WTC11 (cell line): ENCODE data around the gene ZSWIM4. TPM values are rescaled to one million over a fixed set of nuclear protein-coding genes. Genes with fewer than 3 reads are reported as not detected.
A peak's percentile ranks its signal among the peaks of the same experiment; 100 is the strongest.
"Not testable (repeated sequence)": the region's sequence is repeated elsewhere in the genome, so short reads cannot be mapped to it uniquely, and the experiment has no call there.

Experiments
- ATAC-seq: fragments of 200-7000 bp; cut with Tn5 transposase; 2 replicates; pipeline ENCODE4 v1.10.0; 2021; ENCODE audit warnings: mild to moderate bottlenecking, moderate library complexity
- CTCF ChIA-PET: fragments of 300-600 bp; sonication (Branson Sonifier 250); formaldehyde crosslinking; loops from one replicate; lab custom pipeline; 2021; ENCODE audit warnings: antibody characterized with exemption; lab: Charles Lee
- POLR2A ChIA-PET: fragments of 350-600 bp; sonication (Branson Sonifier 250); formaldehyde crosslinking; loops from one replicate; lab custom pipeline; 2021; ENCODE audit warnings: antibody characterized with exemption; lab: Charles Lee
- DNase-seq: peaks from one replicate; pipeline ENCODE4 v3.0.0; 2021; ENCODE audit warnings: low spot score
- H3K27ac Mint-ChIP-seq: 2 replicates; pipeline ENCODE4 v1.8.0; 2021; ENCODE audit warnings: mixed read lengths
- H3K27me3 Mint-ChIP-seq: 2 replicates; pipeline ENCODE4 v1.8.0; 2021; ENCODE audit warnings: low read depth, mild to moderate bottlenecking, moderate library complexity, mixed read lengths
- H3K36me3 Mint-ChIP-seq: 2 replicates; pipeline ENCODE4 v1.8.0; 2021; ENCODE audit warnings: mixed read lengths
- H3K4me1 Mint-ChIP-seq: 2 replicates; pipeline ENCODE4 v1.8.0; 2022; ENCODE audit warnings: mixed read lengths
- H3K4me3 Mint-ChIP-seq: 2 replicates; pipeline ENCODE4 v1.8.0; 2021; ENCODE audit warnings: mild to moderate bottlenecking, moderate library complexity, mixed read lengths
- H3K9me3 Mint-ChIP-seq: 2 replicates; pipeline ENCODE4 v1.8.0; 2021; ENCODE audit warnings: mixed read lengths
- AR ChIP-seq: fragments of 250-450 bp; sonication (Bioruptor Pico); IDR thresholded peaks from 2 replicates; pipeline ENCODE4 v1.9.0; 2021; ENCODE audit warnings: mild to moderate bottlenecking
- ARID4B ChIP-seq: sonication (generic); formaldehyde crosslinking; IDR thresholded peaks from 2 replicates; pipeline ENCODE4 v1.8.0; 2023; ENCODE audit warnings: missing genetic modification reagents, mild to moderate bottlenecking, borderline replicate concordance
- ATF3 ChIP-seq: sonication (generic); formaldehyde crosslinking; conservative IDR thresholded peaks from 2 replicates; pipeline ENCODE4 v1.8.1; 2022; ENCODE audit warnings: mild to moderate bottlenecking, missing genetic modification reagents
- CREB1 ChIP-seq: sonication (generic); formaldehyde crosslinking; IDR thresholded peaks from 2 replicates; pipeline ENCODE4 v1.8.0; 2023; ENCODE audit warnings: mild to moderate bottlenecking, missing genetic modification reagents
- E2F1 ChIP-seq: sonication (generic); formaldehyde crosslinking; IDR thresholded peaks from 2 replicates; pipeline ENCODE4 v1.8.0; 2022; ENCODE audit warnings: mild to moderate bottlenecking, missing genetic modification reagents
- FOXP1 ChIP-seq: sonication (generic); formaldehyde crosslinking; IDR thresholded peaks from 2 replicates; pipeline ENCODE4 v1.8.0; 2022; ENCODE audit warnings: missing genetic modification reagents, mild to moderate bottlenecking, moderate library complexity, borderline replicate concordance
- IRF2 ChIP-seq: sonication (generic); formaldehyde crosslinking; IDR thresholded peaks from 2 replicates; pipeline ENCODE4 v1.8.0; 2022; ENCODE audit warnings: low read depth, missing genetic modification reagents, borderline replicate concordance
- NFE2L1 ChIP-seq: sonication (generic); formaldehyde crosslinking; IDR thresholded peaks from 2 replicates; pipeline ENCODE4 v1.8.1; 2023; ENCODE audit warnings: missing genetic modification reagents
- NFYB ChIP-seq: sonication (generic); formaldehyde crosslinking; conservative IDR thresholded peaks from 2 replicates; pipeline ENCODE4 v1.8.0; 2022; ENCODE audit warnings: low read depth, missing genetic modification reagents
- NR3C1 ChIP-seq: sonication (generic); formaldehyde crosslinking; conservative IDR thresholded peaks from 2 replicates; pipeline ENCODE4 v1.8.1; 2023; ENCODE audit warnings: low read depth, mild to moderate bottlenecking, missing genetic modification reagents
- SP1 ChIP-seq: sonication (generic); formaldehyde crosslinking; conservative IDR thresholded peaks from 2 replicates; pipeline ENCODE4 v1.8.1; 2022; ENCODE audit warnings: missing genetic modification reagents
- STAT6 ChIP-seq: sonication (generic); formaldehyde crosslinking; conservative IDR thresholded peaks from 2 replicates; pipeline ENCODE4 v1.8.1; 2023; ENCODE audit warnings: mild to moderate bottlenecking, low read depth, missing genetic modification reagents, moderate library complexity
- TEAD1 ChIP-seq: sonication (generic); formaldehyde crosslinking; IDR thresholded peaks from 2 replicates; pipeline ENCODE4 v1.8.0; 2022; ENCODE audit warnings: mild to moderate bottlenecking, missing genetic modification reagents
- ZNF263 ChIP-seq: sonication (generic); formaldehyde crosslinking; IDR thresholded peaks from 2 replicates; pipeline ENCODE4 v1.8.1; 2022; ENCODE audit warnings: low read depth, mild to moderate bottlenecking, moderate library complexity, missing genetic modification reagents
- ZNF281 ChIP-seq: sonication (generic); formaldehyde crosslinking; IDR thresholded peaks from 2 replicates; pipeline ENCODE4 v1.8.0; 2023; ENCODE audit warnings: mild to moderate bottlenecking, missing genetic modification reagents
- ZNF396 ChIP-seq: fragments of 250-450 bp; sonication (Bioruptor Pico); IDR thresholded peaks from 2 replicates; pipeline ENCODE4 v1.8.0; 2021; ENCODE audit warnings: mild to moderate bottlenecking, moderate library complexity, borderline replicate concordance
- ZNF671 ChIP-seq: fragments of 250-450 bp; sonication (Bioruptor Pico); IDR thresholded peaks from 2 replicates; pipeline ENCODE4 v1.8.0; 2021; ENCODE audit warnings: mild to moderate bottlenecking
- total RNA-seq: library from RNA; stranded (reverse); gene quantifications from 3 replicates; pipeline ENCODE4 v1.2.3, GENCODE V29; 2021

The ZSWIM4 gene
- total RNA-seq, 1 experiment from 2014 or later = 33.4 TPM

- Mint-ChIP-seq H3K27ac (peak overlapping the region; percentile 92), H3K27me3 (no peaks in the 10 kb centered on the region; the same call in 1 of the 2 replicates), H3K9me3 (peaks cover 6% of the 10 kb centered on the region)
- TF ChIP-seq ZNF281 (CRISPR knock-in tag) (no peak), TEAD1 (0 out of 2 replicates have a peak, but pooled peaks have one; percentile 2)
- TF ChIP-seq, all 79 proteins: peak for 1
- ATAC-seq = no peak
- DNase-seq = no peak
- Mint-ChIP-seq H3K4me3 (peak overlapping the region; percentile 96), H3K36me3 (no peaks in the 10 kb centered on the region), H3K4me1 (peaks cover 9% of the 10 kb centered on the region)
- ChIA-PET CTCF (interaction anchor here (0.5 to 2.4 kb wide), 18 partner anchors 10 to 324 kb away, joined by 3 to 20 read pairs (median 4); partner anchors contain the start of genes C19orf53, IL27RA, MISP3 and MRI1), POLR2A (interaction anchor here (1.0 to 1.6 kb wide), 6 partner anchors 15 to 593 kb away, joined by 3 to 6 read pairs (median 4); partner anchors contain the start of genes C19orf53 and ZSWIM4)
Measured at GRCh38 chr19:13748169-13748828, 46.9 kb upstream of the ZSWIM4 start.

GRCh38 chr19:13751436-13751835 lies 43.8 kb upstream of the ZSWIM4 start:
- ChIA-PET CTCF (interaction anchor here (0.8 to 1.2 kb wide), 3 partner anchors 14 to 111 kb away, joined by 3 to 6 read pairs (median 3); no protein-coding TSS in a partner anchor), POLR2A (no interaction called here)
- H3K36me3 Mint-ChIP-seq = peaks cover 17% of the 10 kb centered on the region
- TF ChIP-seq STAT6 (CRISPR knock-in tag) (no peak), NFE2L1 (CRISPR knock-in tag) (no peak), NFYB (no peak), ATF3 (CRISPR knock-in tag) (no peak), AR (CRISPR knock-in tag) (no peak), ARID4B (no peak), NR3C1 (CRISPR knock-in tag) (no peak), ZNF396 (CRISPR knock-in tag) (no peak), CREB1 (CRISPR knock-in tag) (no peak), E2F1 (no peak), ZNF671 (CRISPR knock-in tag) (no peak), IRF2 (CRISPR knock-in tag) (no peak), TEAD1 (no peak), FOXP1 (CRISPR knock-in tag) (no peak), SP1 (CRISPR knock-in tag) (no peak), ZNF263 (CRISPR knock-in tag) (no peak)
- H3K9me3 Mint-ChIP-seq = peaks cover 6% of the 10 kb centered on the region
- H3K27me3 Mint-ChIP-seq = no peaks in the 10 kb centered on the region; the same call in 1 of the 2 replicates
- ATAC-seq (no peak), DNase-seq (no peak)
- no peak overlapping the region for H3K4me3 Mint-ChIP-seq
- H3K27ac Mint-ChIP-seq = no peak overlapping the region
- peaks cover 6% of the 10 kb centered on the region for H3K4me1 Mint-ChIP-seq

- CTCF ChIA-PET, H3K27me3 Mint-ChIP-seq, H3K4me3 Mint-ChIP-seq, DNase-seq, H3K27ac Mint-ChIP-seq, H3K9me3 Mint-ChIP-seq, POLR2A ChIA-PET, H3K4me1 Mint-ChIP-seq, ATAC-seq: not testable (repeated sequence)
- peaks cover 29% of the 10 kb centered on the region for H3K36me3 Mint-ChIP-seq
Measured at GRCh38 chr19:13753622-13754021, 41.6 kb upstream of the ZSWIM4 start.
